Measurements from ENCODE around the gene AHNAK. TPM values are rescaled to one million over a fixed set of nuclear protein-coding genes. Genes with fewer than 3 reads are reported as not detected.

The AHNAK gene
- total RNA-seq, 4 donors from 2014 or later, result 1,345 to 1,611 (median 1,532) TPM

DNA sequence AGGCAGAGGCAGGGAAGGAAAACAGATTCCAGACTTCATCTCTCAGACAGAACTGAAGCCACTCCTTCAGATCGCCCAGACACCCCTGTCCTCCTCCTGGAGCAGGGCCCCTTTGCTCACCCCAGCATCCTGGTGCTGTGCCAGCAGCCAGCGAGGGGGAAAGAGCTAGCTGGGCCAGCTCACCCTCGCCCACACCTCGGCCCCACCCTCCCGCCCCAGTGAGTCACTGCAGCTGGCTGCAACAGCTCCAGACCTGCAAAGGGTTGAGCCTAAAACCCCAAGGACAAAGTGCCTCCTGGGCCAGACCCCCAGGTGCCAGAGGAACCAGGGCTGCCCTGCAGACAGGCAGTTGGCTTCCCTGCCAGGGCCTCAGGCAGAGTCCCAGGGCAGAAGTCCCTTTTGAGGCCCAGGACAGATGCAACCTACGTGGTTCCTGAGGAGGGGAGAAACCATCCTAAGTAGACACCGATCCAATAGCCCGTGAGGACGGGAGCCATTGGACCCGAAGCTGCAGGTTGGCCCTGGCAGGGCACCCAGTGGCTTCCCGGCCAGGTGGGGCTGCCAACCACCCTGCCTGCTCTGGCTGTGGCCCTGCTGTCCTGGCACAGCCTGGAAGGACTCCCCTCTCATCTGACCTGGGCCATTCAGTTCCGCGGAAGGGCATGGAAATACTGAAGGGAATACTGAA is 7.2 kb downstream of the AHNAK start:
- no peak overlapping the region for H3K4me3 ChIP-seq (ENCODE audit: low read depth, poor library complexity, severe bottlenecking)
- 7 to 10% methylated on average over 6 to 13 of the region's 13 CpGs for WGBS, 2 donors
- no peak for DNase-seq (ENCODE audit: low spot score in 2 of 2)
- intact Hi-C loops (cut with DNase I; ENCODE audit: low total_unique reads), result no loop called here
- no peak for TF ChIP-seq POLR2A (IDR thresholded peaks at IDR 0.05)
- TF ChIP-seq, protein P1, sequence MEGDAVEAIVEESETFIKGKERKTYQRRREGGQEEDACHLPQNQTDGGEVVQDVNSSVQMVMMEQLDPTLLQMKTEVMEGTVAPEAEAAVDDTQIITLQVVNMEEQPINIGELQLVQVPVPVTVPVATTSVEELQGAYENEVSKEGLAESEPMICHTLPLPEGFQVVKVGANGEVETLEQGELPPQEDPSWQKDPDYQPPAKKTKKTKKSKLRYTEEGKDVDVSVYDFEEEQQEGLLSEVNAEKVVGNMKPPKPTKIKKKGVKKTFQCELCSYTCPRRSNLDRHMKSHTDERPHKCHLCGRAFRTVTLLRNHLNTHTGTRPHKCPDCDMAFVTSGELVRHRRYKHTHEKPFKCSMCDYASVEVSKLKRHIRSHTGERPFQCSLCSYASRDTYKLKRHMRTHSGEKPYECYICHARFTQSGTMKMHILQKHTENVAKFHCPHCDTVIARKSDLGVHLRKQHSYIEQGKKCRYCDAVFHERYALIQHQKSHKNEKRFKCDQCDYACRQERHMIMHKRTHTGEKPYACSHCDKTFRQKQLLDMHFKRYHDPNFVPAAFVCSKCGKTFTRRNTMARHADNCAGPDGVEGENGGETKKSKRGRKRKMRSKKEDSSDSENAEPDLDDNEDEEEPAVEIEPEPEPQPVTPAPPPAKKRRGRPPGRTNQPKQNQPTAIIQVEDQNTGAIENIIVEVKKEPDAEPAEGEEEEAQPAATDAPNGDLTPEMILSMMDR (IDR thresholded peaks at IDR 0.05), result no peak

DNA sequence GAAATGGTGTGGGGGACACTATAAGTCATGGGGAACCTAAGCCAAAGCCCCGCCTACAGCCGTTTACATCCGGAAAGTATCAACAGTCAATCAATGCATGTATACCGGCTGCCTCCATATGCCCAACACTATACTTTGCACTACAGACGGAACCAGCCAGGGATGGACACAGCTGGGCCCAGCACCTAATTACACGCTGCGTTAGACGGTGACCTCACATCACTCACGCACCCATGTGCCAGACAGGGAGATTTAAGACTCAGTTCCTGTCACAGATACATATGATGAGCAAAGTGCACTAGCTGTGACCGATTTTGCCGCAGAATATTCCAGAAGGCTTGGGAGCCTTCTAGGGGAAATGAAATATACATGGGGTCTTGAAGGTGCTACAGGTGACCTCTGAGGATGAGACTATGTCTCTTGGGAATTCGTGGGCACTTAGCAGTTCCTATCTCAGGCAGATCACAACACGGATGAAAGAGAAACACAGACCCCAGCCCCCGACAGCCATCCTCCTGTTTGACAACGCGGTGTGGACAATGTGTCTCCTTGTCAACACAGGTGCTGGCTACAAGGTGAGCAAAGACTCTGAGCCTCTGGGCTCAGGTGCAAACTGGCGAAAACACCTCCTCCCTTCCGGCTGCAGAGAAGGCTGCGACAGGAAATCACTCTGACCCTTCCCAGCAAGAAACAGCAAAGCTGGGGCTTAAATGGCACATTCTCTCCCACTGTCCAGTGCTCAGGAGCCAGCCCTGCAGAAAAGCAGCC is 8.0 kb downstream of the AHNAK start:
- DNase-seq (ENCODE audit: low spot score in 2 of 2), result no peak
- intact Hi-C loops (cut with DNase I; ENCODE audit: low total_unique reads), result no loop called here
- no peak overlapping the region for H3K4me3 ChIP-seq (ENCODE audit: low read depth, poor library complexity, severe bottlenecking)
- WGBS, 2 donors, result 18 to 26% methylated on average over 17 to 19 of the region's 19 CpGs
- TF ChIP-seq, protein P1 (IDR thresholded peaks at IDR 0.05), result no peak
- no peak for TF ChIP-seq POLR2A (IDR thresholded peaks at IDR 0.05)

DNA sequence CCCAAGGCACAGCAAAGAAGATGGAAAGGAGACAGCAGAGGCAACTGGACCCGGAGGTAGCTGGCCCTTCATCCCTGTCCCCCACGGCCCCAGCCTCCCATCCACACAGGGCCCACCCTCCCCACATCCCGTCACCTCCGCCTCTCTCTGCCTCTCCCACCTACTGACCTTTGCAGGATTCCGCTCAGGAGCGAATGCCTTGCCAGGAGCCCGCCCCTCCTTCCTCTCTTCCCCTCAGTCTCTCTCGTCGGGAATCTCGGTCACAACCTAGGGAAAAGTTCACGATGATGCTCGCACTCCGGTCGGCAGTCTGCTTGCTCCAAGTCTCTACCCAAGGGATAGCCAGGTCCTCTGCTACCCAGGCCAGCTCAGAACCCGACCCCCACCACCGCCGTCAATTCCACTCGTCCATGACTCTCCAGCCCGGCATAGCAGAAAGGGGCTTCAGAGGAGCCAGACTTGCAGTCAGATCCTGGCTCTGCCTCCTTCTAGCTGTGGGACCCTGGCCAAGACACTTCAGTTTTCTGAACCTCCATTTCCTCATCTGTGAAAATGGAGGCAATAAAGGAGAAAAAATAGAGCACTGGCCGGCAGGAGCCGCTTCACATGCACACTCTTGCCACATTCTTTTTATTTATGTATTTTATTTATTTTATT is 10.2 kb downstream of the AHNAK start:
- intact Hi-C loops (cut with DNase I; ENCODE audit: low total_unique reads), result no loop called here
- WGBS, 2 donors, result 57 to 61% methylated on average over 21 of the region's 21 CpGs
- H3K4me3 ChIP-seq (ENCODE audit: low read depth, poor library complexity, severe bottlenecking), result no peak overlapping the region

DNA sequence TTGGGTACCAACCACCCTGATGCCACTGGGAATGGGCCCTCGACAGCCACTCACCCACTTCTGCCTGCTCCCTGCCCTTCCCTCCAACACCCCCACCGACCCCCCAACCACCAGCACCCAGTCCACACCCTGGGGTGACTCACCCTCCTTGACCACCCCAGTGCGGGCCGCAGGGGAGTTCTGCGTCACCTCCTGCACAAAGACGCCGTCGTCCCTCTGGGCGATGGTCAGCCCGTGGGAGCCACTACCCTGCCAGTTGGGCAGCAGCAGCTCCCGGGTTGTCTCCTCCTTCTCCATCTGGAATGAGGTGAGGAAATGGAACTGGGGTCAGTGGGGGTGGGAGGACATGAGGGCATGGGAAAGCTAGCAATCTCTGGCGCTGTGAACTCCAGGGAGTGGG is 10.8 kb downstream of the AHNAK start:
- TF ChIP-seq POLR2A (IDR thresholded peaks at IDR 0.05), result no peak
- TF ChIP-seq, protein P1 (IDR thresholded peaks at IDR 0.05), result no peak
- no peak for DNase-seq (ENCODE audit: low spot score in 2 of 2)
- no peak overlapping the region for H3K4me3 ChIP-seq (ENCODE audit: low read depth, poor library complexity, severe bottlenecking)
- 56 to 64% methylated on average over 12 of the region's 12 CpGs for WGBS, 2 donors
- intact Hi-C loops (cut with DNase I; ENCODE audit: low total_unique reads), result no loop called here

More for the DNA sequence above, 10.2 kb downstream of the AHNAK start:
- DNase-seq (ENCODE audit: low spot score in 2 of 2), result no peak
- TF ChIP-seq, protein P1 (IDR thresholded peaks at IDR 0.05), result no peak
- TF ChIP-seq POLR2A (IDR thresholded peaks at IDR 0.05), result no peak

DNA sequence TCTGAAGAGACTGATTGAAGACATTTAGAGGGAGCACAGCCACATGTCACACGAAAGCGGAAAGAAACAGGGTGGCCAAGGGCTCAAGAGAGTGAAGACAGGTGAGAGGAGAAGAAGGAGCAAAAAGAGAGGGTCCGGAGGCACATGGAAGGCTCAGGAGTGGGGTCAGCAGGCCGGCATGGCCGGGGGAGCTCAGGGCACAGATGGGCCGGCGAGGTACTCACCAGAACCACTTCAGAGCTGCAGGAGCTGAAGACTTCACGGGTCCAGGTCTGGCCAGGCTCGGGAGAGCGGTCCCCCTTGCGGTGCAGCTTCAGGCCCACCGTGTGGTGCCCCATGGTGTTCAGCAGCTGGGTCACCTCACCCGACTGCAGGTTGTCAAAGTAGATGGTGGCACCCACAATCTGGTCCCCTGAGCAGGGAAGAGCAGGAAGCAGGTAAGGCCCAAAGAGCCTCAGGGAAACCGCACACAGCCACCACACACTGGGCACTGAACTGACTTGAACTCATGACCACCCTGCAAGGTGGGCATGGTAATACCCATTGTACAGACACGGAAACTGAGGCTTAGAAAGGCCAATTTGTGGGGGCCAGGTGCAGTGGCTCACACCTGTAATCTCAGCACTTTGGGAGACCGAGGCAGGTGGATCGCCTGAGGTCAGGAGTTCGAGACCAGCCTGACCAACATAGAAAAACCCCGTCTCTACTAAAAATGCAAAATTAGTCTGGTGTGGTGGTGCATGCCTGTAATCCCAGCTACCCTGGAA is 11.6 kb downstream of the AHNAK start:
- no peak for DNase-seq (ENCODE audit: low spot score in 2 of 2)
- 89 to 94% methylated on average over 19 of the region's 19 CpGs for WGBS, 2 donors
- H3K4me3 ChIP-seq (ENCODE audit: low read depth, poor library complexity, severe bottlenecking), result no peak overlapping the region
- TF ChIP-seq, protein P1 (IDR thresholded peaks at IDR 0.05), result no peak
- no peak for TF ChIP-seq POLR2A (IDR thresholded peaks at IDR 0.05)
- intact Hi-C loops (cut with DNase I; ENCODE audit: low total_unique reads), result no loop called here

Measured in lower leg skin (tissue), 4 donors.